ENCODE data around the gene CCN6. TPM values are rescaled to one million over a fixed set of nuclear protein-coding genes. Genes with fewer than 3 reads are reported as not detected.

CCN6 gene
- total RNA-seq, 2 experiments from 2014 or later, result not detected

DNA sequence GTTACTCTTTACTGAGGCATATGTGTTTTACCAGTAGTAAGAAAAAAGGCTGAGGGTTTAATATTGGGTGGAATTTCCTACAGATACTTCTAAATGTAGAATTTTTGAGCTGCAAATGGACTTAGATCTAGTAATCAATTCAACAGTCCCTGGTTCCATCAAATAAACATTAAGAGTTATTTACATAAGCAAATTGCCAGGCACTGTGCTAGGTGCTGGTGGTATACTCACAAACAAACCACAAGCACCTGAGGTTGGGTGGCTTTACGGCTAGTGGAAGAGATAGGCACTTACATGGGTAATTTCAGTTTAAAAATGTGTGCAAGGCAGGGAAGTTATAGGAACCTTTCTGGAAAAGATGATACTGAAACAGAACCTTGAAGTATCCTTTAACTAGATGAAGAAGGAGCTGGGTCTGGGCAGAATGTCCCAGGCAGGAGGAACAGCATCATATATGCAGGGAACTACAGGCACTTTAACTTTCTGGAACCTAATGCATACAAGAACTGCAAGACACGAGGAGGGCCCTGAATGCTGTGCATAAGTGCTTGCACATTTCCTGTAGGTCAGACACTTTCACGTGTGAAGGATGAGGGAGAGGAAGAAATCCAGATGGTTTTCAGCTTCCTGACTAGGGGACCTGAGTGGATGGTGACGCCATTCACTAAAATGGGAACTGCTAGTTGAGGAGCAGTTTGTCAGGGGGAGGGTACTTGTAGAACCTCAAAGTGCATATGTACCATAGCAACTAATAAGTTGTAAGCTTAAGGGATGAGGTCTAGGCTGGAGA lies 4.5 kb downstream of the CCN6 start:
- Mint-ChIP-seq H3K4me1 (ENCODE audit: low read depth) (no peaks in the 10 kb centered on the region), H3K27ac (no peak overlapping the region), H3K36me3 (ENCODE audit: low read depth) (no peaks in the 10 kb centered on the region), H3K27me3 (peaks cover 5% of the 10 kb centered on the region), H3K9me3 (no peaks in the 10 kb centered on the region), H3K4me3 (no peak overlapping the region)
- intact Hi-C loops (cut with DNase I, micrococcal nuclease), result no loop called here
- H3K36me3 ChIP-seq (ENCODE audit: insufficient read depth, low read length), result no peaks in the 10 kb centered on the region
- H3K4me1 ChIP-seq (ENCODE audit: insufficient read depth, low read length), result no peaks in the 10 kb centered on the region
- no peak overlapping the region for H3K27ac ChIP-seq (ENCODE audit: low read depth in 1 of 2, low read length in 2 of 2)
- no peak overlapping the region for H3K4me3 ChIP-seq (ENCODE audit: low read length)
- POLR2A ChIA-PET, result interaction anchor here (0.5 to 0.6 kb wide), 2 partner anchors 15 to 28 kb away, joined by 3 read pairs; no protein-coding TSS in a partner anchor
- no peak for ATAC-seq (ENCODE audit: poor library complexity)
- H3K9me3 ChIP-seq (ENCODE audit: control insufficient read depth in 1 of 2, insufficient read depth in 1 of 2, low read length in 2 of 2), result no peaks in the 10 kb centered on the region
- CTCF ChIA-PET, result no interaction called here
- TF ChIP-seq, protein P1, sequence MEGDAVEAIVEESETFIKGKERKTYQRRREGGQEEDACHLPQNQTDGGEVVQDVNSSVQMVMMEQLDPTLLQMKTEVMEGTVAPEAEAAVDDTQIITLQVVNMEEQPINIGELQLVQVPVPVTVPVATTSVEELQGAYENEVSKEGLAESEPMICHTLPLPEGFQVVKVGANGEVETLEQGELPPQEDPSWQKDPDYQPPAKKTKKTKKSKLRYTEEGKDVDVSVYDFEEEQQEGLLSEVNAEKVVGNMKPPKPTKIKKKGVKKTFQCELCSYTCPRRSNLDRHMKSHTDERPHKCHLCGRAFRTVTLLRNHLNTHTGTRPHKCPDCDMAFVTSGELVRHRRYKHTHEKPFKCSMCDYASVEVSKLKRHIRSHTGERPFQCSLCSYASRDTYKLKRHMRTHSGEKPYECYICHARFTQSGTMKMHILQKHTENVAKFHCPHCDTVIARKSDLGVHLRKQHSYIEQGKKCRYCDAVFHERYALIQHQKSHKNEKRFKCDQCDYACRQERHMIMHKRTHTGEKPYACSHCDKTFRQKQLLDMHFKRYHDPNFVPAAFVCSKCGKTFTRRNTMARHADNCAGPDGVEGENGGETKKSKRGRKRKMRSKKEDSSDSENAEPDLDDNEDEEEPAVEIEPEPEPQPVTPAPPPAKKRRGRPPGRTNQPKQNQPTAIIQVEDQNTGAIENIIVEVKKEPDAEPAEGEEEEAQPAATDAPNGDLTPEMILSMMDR (IDR thresholded peaks at IDR 0.05), result no peak
- no peaks in the 10 kb centered on the region for H3K27me3 ChIP-seq (ENCODE audit: control insufficient read depth in 1 of 2, insufficient read depth in 2 of 2, low read length in 2 of 2)
- no peak for DNase-seq

DNA sequence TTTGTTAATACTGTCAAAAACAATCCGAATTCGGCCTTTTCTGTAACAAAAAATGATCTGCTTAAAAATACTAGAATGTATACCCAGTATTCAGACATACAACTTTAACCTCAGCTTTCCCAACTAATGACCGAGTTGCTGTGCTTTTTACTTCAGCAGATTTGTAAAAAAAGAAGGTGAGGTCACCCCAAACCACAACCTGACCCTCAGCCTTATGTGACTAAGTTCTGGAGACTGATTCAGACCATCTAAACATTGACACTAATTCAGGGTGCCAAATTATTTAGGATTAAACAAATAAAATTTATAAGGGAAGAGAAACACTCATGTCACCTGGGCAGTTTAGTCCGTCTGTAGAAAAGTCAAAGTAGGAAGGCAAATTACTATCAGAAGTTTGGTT lies 7.7 kb downstream of the CCN6 start:
- CTCF ChIA-PET, result no interaction called here
- ATAC-seq (ENCODE audit: poor library complexity), result no peak
- POLR2A ChIA-PET, result no interaction called here

DNA sequence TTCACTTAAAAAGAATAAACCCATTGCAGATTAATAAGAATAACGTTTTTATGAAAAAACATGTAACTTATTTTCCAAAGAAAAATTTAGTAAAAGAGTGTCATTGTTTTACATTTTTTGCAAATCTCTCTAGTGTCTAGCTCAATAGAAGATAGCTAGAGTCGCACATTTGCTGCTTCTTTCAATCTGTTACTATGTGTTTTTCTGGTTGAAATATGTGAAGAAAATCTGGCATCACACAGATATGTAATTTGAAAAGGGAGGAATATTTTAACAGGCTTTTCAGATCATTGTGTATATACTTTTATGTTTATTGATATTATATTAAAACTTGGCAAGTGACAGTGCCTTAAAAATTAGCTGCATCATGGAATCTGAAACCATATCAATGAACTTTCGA lies 9.1 kb downstream of the CCN6 start:
- ChIA-PET POLR2A (no interaction called here), CTCF (no interaction called here)
- H3K4me1 ChIP-seq (ENCODE audit: insufficient read depth, low read length), result no peaks in the 10 kb centered on the region
- H3K36me3 Mint-ChIP-seq (ENCODE audit: low read depth), result no peaks in the 10 kb centered on the region
- no peak for DNase-seq
- H3K4me3 Mint-ChIP-seq, result no peak overlapping the region
- H3K27ac Mint-ChIP-seq, result no peak overlapping the region
- H3K9me3 ChIP-seq (ENCODE audit: control insufficient read depth in 1 of 2, insufficient read depth in 1 of 2, low read length in 2 of 2), result no peaks in the 10 kb centered on the region
- no peak overlapping the region for H3K27ac ChIP-seq (ENCODE audit: low read depth in 1 of 2, low read length in 2 of 2)
- H3K27me3 Mint-ChIP-seq, result no peaks in the 10 kb centered on the region
- H3K36me3 ChIP-seq (ENCODE audit: insufficient read depth, low read length), result no peaks in the 10 kb centered on the region
- ATAC-seq (ENCODE audit: poor library complexity), result no peak
- no peaks in the 10 kb centered on the region for H3K27me3 ChIP-seq (ENCODE audit: control insufficient read depth in 1 of 2, insufficient read depth in 2 of 2, low read length in 2 of 2)
- intact Hi-C loops (cut with DNase I, micrococcal nuclease), result no loop called here
- H3K4me3 ChIP-seq (ENCODE audit: low read length), result no peak overlapping the region
- H3K4me1 Mint-ChIP-seq (ENCODE audit: low read depth), result peaks cover 10% of the 10 kb centered on the region
- TF ChIP-seq, protein P1 (IDR thresholded peaks at IDR 0.05), result no peak
- no peaks in the 10 kb centered on the region for H3K9me3 Mint-ChIP-seq

More for the DNA sequence above, 7.7 kb downstream of the CCN6 start:
- Histone ChIP-seq H3K27ac (ENCODE audit: low read depth in 1 of 2, low read length in 2 of 2) (no peak overlapping the region), H3K4me1 (ENCODE audit: insufficient read depth, low read length) (no peaks in the 10 kb centered on the region), H3K4me3 (ENCODE audit: low read length) (no peak overlapping the region), H3K9me3 (ENCODE audit: control insufficient read depth in 1 of 2, insufficient read depth in 1 of 2, low read length in 2 of 2) (no peaks in the 10 kb centered on the region), H3K27me3 (ENCODE audit: control insufficient read depth in 1 of 2, insufficient read depth in 2 of 2, low read length in 2 of 2) (no peaks in the 10 kb centered on the region), H3K36me3 (ENCODE audit: insufficient read depth, low read length) (no peaks in the 10 kb centered on the region)
- Mint-ChIP-seq H3K36me3 (ENCODE audit: low read depth) (no peaks in the 10 kb centered on the region), H3K9me3 (no peaks in the 10 kb centered on the region), H3K4me1 (ENCODE audit: low read depth) (peaks cover 4% of the 10 kb centered on the region), H3K4me3 (no peak overlapping the region), H3K27me3 (no peaks in the 10 kb centered on the region), H3K27ac (no peak overlapping the region)
- intact Hi-C loops (cut with DNase I, micrococcal nuclease), result no loop called here
- no peak for DNase-seq
- TF ChIP-seq, protein P1 (IDR thresholded peaks at IDR 0.05), result no peak
